Upper lobe of right lung (tissue), 1 donor: ENCODE results near the gene NAXE. TPM values are rescaled to one million over a fixed set of nuclear protein-coding genes. Genes with fewer than 3 reads are reported as not detected.

ENCODE experiments used
- ATAC-seq: fragments of 200-7000 bp; cut with Tn5 transposase; one replicate; pipeline ENCODE4 v1.9.1; 2020; ENCODE audit warnings: mild to moderate bottlenecking, moderate library complexity
- DNase-seq: peaks from one replicate; pipeline ENCODE4 v3.0.0-alpha.2; 2020
- H3K27ac ChIP-seq: fragments of 200-600 bp; one replicate; pipeline ENCODE4 v1.8.0; 2022
- H3K27me3 ChIP-seq: fragments of 200-600 bp; one replicate; pipeline ENCODE4 v1.8.0; 2022; ENCODE audit warnings: mild to moderate bottlenecking
- H3K36me3 ChIP-seq: fragments of 200-600 bp; one replicate; pipeline ENCODE4 v1.8.0; 2022
- H3K4me1 ChIP-seq: fragments of 200-600 bp; one replicate; pipeline ENCODE4 v1.8.0; 2022
- H3K4me3 ChIP-seq: fragments of 200-600 bp; one replicate; pipeline ENCODE4 v1.8.0; 2022; ENCODE audit warnings: mild to moderate bottlenecking
- H3K9me3 ChIP-seq: fragments of 200-600 bp; one replicate; pipeline ENCODE4 v1.8.0; 2022
- CTCF ChIP-seq: fragments of 200-600 bp; IDR thresholded peaks from one replicate; pipeline ENCODE4 v1.8.0; 2022; ENCODE audit warnings: antibody characterized with exemption
- intact Hi-C: fragments of 100-400 bp; cut with DNase I; formaldehyde crosslinking; loops from one replicate; pipeline ENCODE4 v1.11.0; 2022
- total RNA-seq: library from RNA; stranded (reverse); fragmentation: NEBNext Ultra II Directional; extraction: Animal tissue kit (Norgen Biotek cat#: 25700); gene quantifications from one replicate; pipeline ENCODE4 v1.2.1, GENCODE V29; 2021
- donor health status: DM: no; HTN: yes; CAD: no; lungs with severe emphysema.

NAXE gene
- total RNA-seq, 1 donor from 2014 or later = 69.2 TPM

- ATAC-seq = no peak
- Histone ChIP-seq H3K9me3 (no peaks in the 10 kb centered on the region), H3K4me3 (no peak overlapping the region), H3K27ac (no peak overlapping the region), H3K4me1 (no peaks in the 10 kb centered on the region), H3K27me3 (no peaks in the 10 kb centered on the region), H3K36me3 (no peaks in the 10 kb centered on the region)
- intact Hi-C loops = no loop called here
- TF ChIP-seq CTCF = no peak
- DNase-seq = no peak
Measured at GRCh38 chr1:156577550-156577949, 14.0 kb upstream of the NAXE start.

GRCh38 chr1:156578055-156578454, 13.5 kb upstream of the NAXE start:
- DNase-seq (no peak), ATAC-seq (no peak)
- Histone ChIP-seq H3K27me3 (no peaks in the 10 kb centered on the region), H3K36me3 (no peaks in the 10 kb centered on the region), H3K4me1 (no peaks in the 10 kb centered on the region), H3K9me3 (no peaks in the 10 kb centered on the region), H3K27ac (no peak overlapping the region), H3K4me3 (no peak overlapping the region)
- no peak for TF ChIP-seq CTCF
- intact Hi-C loops = no loop called here

GRCh38 chr1:156579472-156579871, 12.1 kb upstream of the NAXE start, which contains the start of gene TTC24:
TTC24 (plus strand) TSS chr1:156579723; CDS start chr1:156581365, 1,642 bp downstream.
- H3K4me3 ChIP-seq = no peak within 1 kb of the TSS
- H3K27ac ChIP-seq = no peak within 1 kb of the TSS
- H3K27me3 ChIP-seq = no peaks in the 10 kb centered on the region
- H3K9me3 ChIP-seq = no peaks in the 10 kb centered on the region
- H3K4me1 ChIP-seq = no peaks in the 10 kb centered on the region
- H3K36me3 ChIP-seq = no peaks in the 10 kb centered on the region
- ATAC-seq (no peak), DNase-seq (no peak)
- intact Hi-C loops = no loop called here
- TF ChIP-seq CTCF = no peak

GRCh38 chr1:156581661-156582387, 9.8 kb upstream of the NAXE start:
- intact Hi-C loops = no loop called here
- Histone ChIP-seq H3K4me3 (no peak overlapping the region), H3K27me3 (no peaks in the 10 kb centered on the region), H3K4me1 (no peaks in the 10 kb centered on the region), H3K36me3 (no peaks in the 10 kb centered on the region), H3K27ac (no peak overlapping the region), H3K9me3 (no peaks in the 10 kb centered on the region)
- ATAC-seq (no peak), DNase-seq (no peak)
- no peak for TF ChIP-seq CTCF

GRCh38 chr1:156582388-156583017, 9.1 kb upstream of the NAXE start:
- H3K9me3 ChIP-seq = no peaks in the 10 kb centered on the region
- intact Hi-C loops = no loop called here
- no peak for TF ChIP-seq CTCF
- no peaks in the 10 kb centered on the region for H3K27me3 ChIP-seq
- no peak for ATAC-seq
- H3K36me3 ChIP-seq = no peaks in the 10 kb centered on the region
- H3K4me3 ChIP-seq = no peak overlapping the region
- DNase-seq = no peak
- no peak overlapping the region for H3K27ac ChIP-seq
- no peaks in the 10 kb centered on the region for H3K4me1 ChIP-seq
